ENCODE measurements around the gene CRIP1.

The CRIP1 gene

DNA sequence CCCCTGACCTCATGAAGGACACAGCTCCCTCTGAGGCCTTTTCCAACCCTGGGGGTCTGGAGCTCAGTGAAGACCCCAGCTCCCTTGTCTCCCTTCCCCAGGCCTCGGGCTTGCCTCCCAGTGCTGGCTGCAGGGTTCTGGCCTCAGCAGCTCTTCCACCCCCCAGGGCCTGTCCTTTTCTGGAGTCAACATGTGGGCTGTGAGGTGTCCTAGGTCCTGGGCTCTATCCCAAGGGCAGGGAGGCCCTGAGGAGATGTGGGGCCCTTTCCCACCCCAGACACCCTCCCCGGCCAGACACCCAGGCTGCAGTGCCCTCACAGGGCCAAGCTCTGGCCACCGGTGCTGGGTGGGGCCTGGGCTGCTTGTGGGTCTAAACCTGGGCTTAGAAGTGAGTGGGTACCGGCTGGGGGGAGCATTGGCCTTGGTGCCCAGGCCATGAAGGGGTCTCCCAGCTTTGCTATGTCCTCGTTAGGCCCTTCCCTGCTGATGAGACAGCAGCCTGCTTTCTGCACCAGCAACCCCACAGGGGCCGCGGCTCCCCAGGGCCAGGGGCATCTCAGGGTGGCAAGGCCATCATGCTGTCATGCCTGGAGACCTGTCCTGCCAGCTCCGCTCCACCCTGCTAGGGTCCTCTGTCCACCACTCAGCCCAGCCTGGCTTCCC is 14.7 kb upstream of the CRIP1 start:
- Histone ChIP-seq H2AFZ (ENCODE audit: low read depth, low read length) (no peak overlapping the region), H4K20me1 (ENCODE audit: insufficient read depth, low read length) (no peaks in the 10 kb centered on the region), H3K4me1 (ENCODE audit: low read length) (peaks cover 4% of the 10 kb centered on the region; the same call in 1 of the 2 replicates), H3K79me2 (ENCODE audit: low read length) (no peaks in the 10 kb centered on the region), H3K9ac (ENCODE audit: low read length) (no peak overlapping the region), H3K9me3 (ENCODE audit: insufficient read depth, low read length) (no peaks in the 10 kb centered on the region), H3K4me2 (ENCODE audit: low read length) (no peak overlapping the region), H3K27ac (ENCODE audit: low read length) (no peak overlapping the region), H3K36me3 (replicated peaks; ENCODE audit: low read depth, low read length) (no peaks in the 10 kb centered on the region), H3K4me3 (ENCODE audit: low read length) (no peak overlapping the region), H3K27me3 (ENCODE audit: low read depth, low read length) (no peaks in the 10 kb centered on the region)
- no peak for TF ChIP-seq EZH2phosphoT487 (IDR thresholded peaks at IDR 0.05; ENCODE audit: low read depth)
- TF ChIP-seq CTCF (IDR thresholded peaks at IDR 0.05; ENCODE audit: low read depth, low read length): no peak

- H2AFZ ChIP-seq (ENCODE audit: low read depth, low read length): no peak overlapping the region
- no peaks in the 10 kb centered on the region for H3K36me3 ChIP-seq (replicated peaks; ENCODE audit: low read depth, low read length)
- peaks cover 4% of the 10 kb centered on the region; the same call in 1 of the 2 replicates for H3K4me1 ChIP-seq (ENCODE audit: low read length)
- H3K27ac ChIP-seq (ENCODE audit: low read length): no peak overlapping the region
- H3K9ac ChIP-seq (ENCODE audit: low read length): no peak overlapping the region
- no peak overlapping the region for H3K4me3 ChIP-seq (ENCODE audit: low read length)
- TF ChIP-seq CTCF (IDR thresholded peaks at IDR 0.05; ENCODE audit: low read depth, low read length) (no peak), EZH2phosphoT487 (IDR thresholded peaks at IDR 0.05; ENCODE audit: low read depth) (no peak)
- no peaks in the 10 kb centered on the region for H3K27me3 ChIP-seq (ENCODE audit: low read depth, low read length)
- no peaks in the 10 kb centered on the region for H4K20me1 ChIP-seq (ENCODE audit: insufficient read depth, low read length)
- no peaks in the 10 kb centered on the region for H3K9me3 ChIP-seq (ENCODE audit: insufficient read depth, low read length)
- no peak overlapping the region for H3K4me2 ChIP-seq (ENCODE audit: low read length)
- no peaks in the 10 kb centered on the region for H3K79me2 ChIP-seq (ENCODE audit: low read length)
These were observed 14.1 kb upstream of the CRIP1 start for GRCh38 chr14:105472486-105472991.

GRCh38 chr14:105473033-105473676 is 13.5 kb upstream of the CRIP1 start:
- Histone ChIP-seq H3K4me3 (ENCODE audit: low read length) (peak overlapping the region; percentile 77; the same call in 1 of the 2 replicates), H3K4me2 (ENCODE audit: low read length) (peak overlapping the region; percentile 86), H2AFZ (ENCODE audit: low read depth, low read length) (no peak overlapping the region), H3K9me3 (ENCODE audit: insufficient read depth, low read length) (no peaks in the 10 kb centered on the region), H3K79me2 (ENCODE audit: low read length) (no peaks in the 10 kb centered on the region), H3K27me3 (ENCODE audit: low read depth, low read length) (peaks cover 5% of the 10 kb centered on the region), H3K36me3 (replicated peaks; ENCODE audit: low read depth, low read length) (no peaks in the 10 kb centered on the region), H4K20me1 (ENCODE audit: insufficient read depth, low read length) (no peaks in the 10 kb centered on the region), H3K4me1 (ENCODE audit: low read length) (peaks cover 4% of the 10 kb centered on the region; the same call in 1 of the 2 replicates), H3K9ac (ENCODE audit: low read length) (no peak overlapping the region), H3K27ac (ENCODE audit: low read length) (no peak overlapping the region)
- TF ChIP-seq EZH2phosphoT487 (IDR thresholded peaks at IDR 0.05; ENCODE audit: low read depth): no peak
- no peak for TF ChIP-seq CTCF (IDR thresholded peaks at IDR 0.05; ENCODE audit: low read depth, low read length)

DNA sequence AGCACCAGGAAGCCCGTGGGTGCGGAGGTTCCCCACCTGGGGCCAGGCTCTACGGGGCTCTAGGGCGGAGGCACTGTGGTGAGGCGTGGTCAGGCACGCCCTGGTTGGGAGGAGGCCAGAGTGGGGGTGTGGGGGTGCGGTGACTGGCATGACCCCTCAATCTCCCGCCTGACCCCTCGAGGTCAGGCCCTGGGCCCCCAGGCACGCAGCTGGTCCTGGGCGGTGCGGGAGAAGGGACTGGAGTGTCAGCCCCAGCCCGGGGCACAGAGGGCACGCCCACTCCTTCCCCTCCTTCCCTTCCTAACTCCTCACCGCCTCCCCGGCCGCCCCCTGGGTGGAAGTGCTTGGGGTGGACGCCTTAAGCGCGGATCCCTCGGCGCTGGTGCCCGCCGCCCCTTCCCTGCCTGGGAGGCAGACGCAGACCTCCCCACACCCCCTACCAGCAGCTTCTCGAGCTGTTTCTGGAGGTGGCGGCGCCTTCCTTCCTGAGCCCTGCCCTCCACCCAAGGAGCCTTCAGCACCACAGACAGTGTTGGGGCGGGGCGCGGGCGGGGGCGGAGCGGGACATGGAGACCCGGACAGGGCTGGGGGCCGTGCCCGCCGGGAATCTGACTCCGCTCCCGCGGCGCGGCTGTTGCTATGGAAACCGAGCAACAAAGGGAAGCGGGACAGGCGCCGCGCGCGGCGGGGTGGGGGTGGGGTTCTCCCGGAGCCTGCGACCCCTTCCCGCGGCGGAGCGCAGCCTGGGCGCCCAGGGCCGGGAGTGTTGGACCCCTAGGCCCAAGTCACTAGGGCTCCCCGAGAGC is 12.8 kb upstream of the CRIP1 start:
- Histone ChIP-seq H4K20me1 (ENCODE audit: insufficient read depth, low read length) (no peaks in the 10 kb centered on the region), H3K36me3 (replicated peaks; ENCODE audit: low read depth, low read length) (no peaks in the 10 kb centered on the region), H3K9ac (ENCODE audit: low read length) (no peak overlapping the region), H3K4me1 (ENCODE audit: low read length) (peaks cover 4% of the 10 kb centered on the region; the same call in 1 of the 2 replicates), H3K79me2 (ENCODE audit: low read length) (no peaks in the 10 kb centered on the region), H3K4me2 (ENCODE audit: low read length) (peak overlapping the region; percentile 86), H3K9me3 (ENCODE audit: insufficient read depth, low read length) (no peaks in the 10 kb centered on the region), H2AFZ (ENCODE audit: low read depth, low read length) (no peak overlapping the region), H3K27ac (ENCODE audit: low read length) (no peak overlapping the region), H3K4me3 (ENCODE audit: low read length) (peak overlapping the region; percentile 77), H3K27me3 (ENCODE audit: low read depth, low read length) (peaks cover 7% of the 10 kb centered on the region)
- TF ChIP-seq CTCF (IDR thresholded peaks at IDR 0.05; ENCODE audit: low read depth, low read length) (no peak), EZH2phosphoT487 (IDR thresholded peaks at IDR 0.05; ENCODE audit: low read depth) (no peak)

All from OCI-LY3 (cell line).